Activated CD8-positive, alpha-beta T cell treated with anti-CD3 and anti-CD28 coated beads for 36 hours (primary cell): ENCODE measurements around the gene PLEKHA4. TPM values are rescaled to one million over a fixed set of nuclear protein-coding genes. Genes with fewer than 3 reads are reported as not detected.
"Not testable (repeated sequence)": the region's sequence is repeated elsewhere in the genome, so short reads cannot be mapped to it uniquely, and the experiment has no call there.

Source experiments
- ATAC-seq: fragments of 200-7000 bp; cut with Tn5 transposase; one replicate; pipeline ENCODE4 v1.10.0; 2021; ENCODE audit warnings: mild to moderate bottlenecking, moderate library complexity
- CTCF ChIA-PET: fragments of 350-600 bp; sonication (Branson Sonifier 250); formaldehyde crosslinking; loops from one replicate; lab custom pipeline; 2021; ENCODE audit warnings: antibody characterized with exemption; lab: Charles Lee
- POLR2A ChIA-PET: fragments of 350-600 bp; sonication (Branson Sonifier 250); formaldehyde crosslinking; loops from one replicate; lab custom pipeline; 2021; ENCODE audit warnings: antibody characterized with exemption; lab: Charles Lee
- DNase-seq: peaks from one replicate; pipeline ENCODE4 v3.0.0-alpha.2; 2020
- H3K27ac Mint-ChIP-seq: one replicate; pipeline ENCODE4 v1.8.0; 2021; ENCODE audit warnings: mild to moderate bottlenecking, mixed read lengths
- H3K27me3 Mint-ChIP-seq: one replicate; pipeline ENCODE4 v1.8.0; 2021; ENCODE audit warnings: mixed read lengths
- H3K36me3 Mint-ChIP-seq: one replicate; pipeline ENCODE4 v1.8.0; 2021; ENCODE audit warnings: low read depth, mixed read lengths
- H3K4me1 Mint-ChIP-seq: one replicate; pipeline ENCODE4 v1.8.0; 2021; ENCODE audit warnings: low read depth, mixed read lengths
- H3K4me3 Mint-ChIP-seq: one replicate; pipeline ENCODE4 v1.8.0; 2021; ENCODE audit warnings: mild to moderate bottlenecking, moderate library complexity, mixed read lengths
- H3K9me3 Mint-ChIP-seq: one replicate; pipeline ENCODE4 v1.8.0; 2021; ENCODE audit warnings: mixed read lengths
- CTCF ChIP-seq: fragments of 200-600 bp; IDR thresholded peaks from one replicate; pipeline ENCODE4 v1.8.0; 2022; ENCODE audit warnings: antibody characterized with exemption, mild to moderate bottlenecking
- intact Hi-C: fragments of 100-400 bp; cut with micrococcal nuclease; formaldehyde crosslinking; loops from one replicate; pipeline ENCODE4 v1.10.0; 2022
- total RNA-seq, 2 experiments: library from RNA; stranded (reverse); gene quantifications; one replicate each; pipeline ENCODE4 v1.2.3, GENCODE V29; 2021

The PLEKHA4 gene
- total RNA-seq, 2 experiments from 2014 or later = 9.4 to 9.7 TPM

DNA sequence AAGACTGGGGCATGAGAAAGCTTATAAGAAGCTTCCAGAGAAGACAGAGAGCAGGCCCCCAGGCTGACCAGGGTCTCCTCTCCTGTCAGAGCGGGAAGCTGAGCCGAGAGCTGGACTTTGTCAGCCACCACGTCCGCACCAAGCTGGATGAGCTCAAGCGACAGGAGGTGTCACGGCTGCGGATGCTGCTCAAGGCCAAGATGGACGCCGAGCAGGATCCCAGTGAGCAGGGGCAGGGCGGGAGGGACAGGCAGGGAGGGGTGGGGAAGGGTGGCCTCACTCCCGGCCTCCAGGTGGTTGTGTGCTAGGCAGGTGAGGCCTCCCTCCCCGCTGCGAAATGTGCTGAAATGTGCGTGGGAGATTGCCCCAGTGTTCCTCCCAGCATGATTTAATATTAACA lies 37.2 kb upstream of the PLEKHA4 start:
- no peak overlapping the region for H3K4me3 Mint-ChIP-seq
- no peak for TF ChIP-seq CTCF
- no peak overlapping the region for H3K27ac Mint-ChIP-seq
- no peaks in the 10 kb centered on the region for H3K27me3 Mint-ChIP-seq
- no peak for ATAC-seq
- peaks cover 48% of the 10 kb centered on the region for H3K36me3 Mint-ChIP-seq
- POLR2A ChIA-PET = no interaction called here
- DNase-seq = no peak
- H3K9me3 Mint-ChIP-seq = no peaks in the 10 kb centered on the region
- peaks cover 13% of the 10 kb centered on the region for H3K4me1 Mint-ChIP-seq
- intact Hi-C loops = no loop called here
- CTCF ChIA-PET = no interaction called here

DNA sequence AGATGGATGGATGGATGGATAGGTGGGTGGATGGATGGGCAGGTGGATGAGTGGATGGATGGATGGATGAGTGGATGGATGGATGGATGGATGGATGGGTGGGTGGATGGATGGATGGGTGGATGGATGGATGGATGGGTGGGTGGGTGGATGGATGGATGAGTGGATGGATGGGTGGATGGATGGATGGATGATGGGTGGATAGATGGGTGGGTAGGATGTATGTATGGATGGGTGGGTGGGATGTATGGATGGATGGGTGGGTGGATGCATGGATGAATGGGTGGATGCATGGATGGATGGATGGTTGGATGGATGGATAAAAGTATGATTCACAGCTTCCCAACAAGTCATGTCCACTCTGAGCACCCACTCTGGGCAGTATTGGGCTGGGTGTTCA lies 35.4 kb upstream of the PLEKHA4 start:
- peaks cover 40% of the 10 kb centered on the region for H3K36me3 Mint-ChIP-seq
- H3K27ac Mint-ChIP-seq, DNase-seq, CTCF ChIA-PET, ATAC-seq, H3K4me3 Mint-ChIP-seq, intact Hi-C loops, H3K9me3 Mint-ChIP-seq, H3K27me3 Mint-ChIP-seq: not testable (repeated sequence)
- peaks cover 19% of the 10 kb centered on the region for H3K4me1 Mint-ChIP-seq
- POLR2A ChIA-PET = interaction anchor here (1.0 kb wide), 1 partner anchor 28 kb away, joined by 3 read pairs; no protein-coding TSS in a partner anchor

DNA sequence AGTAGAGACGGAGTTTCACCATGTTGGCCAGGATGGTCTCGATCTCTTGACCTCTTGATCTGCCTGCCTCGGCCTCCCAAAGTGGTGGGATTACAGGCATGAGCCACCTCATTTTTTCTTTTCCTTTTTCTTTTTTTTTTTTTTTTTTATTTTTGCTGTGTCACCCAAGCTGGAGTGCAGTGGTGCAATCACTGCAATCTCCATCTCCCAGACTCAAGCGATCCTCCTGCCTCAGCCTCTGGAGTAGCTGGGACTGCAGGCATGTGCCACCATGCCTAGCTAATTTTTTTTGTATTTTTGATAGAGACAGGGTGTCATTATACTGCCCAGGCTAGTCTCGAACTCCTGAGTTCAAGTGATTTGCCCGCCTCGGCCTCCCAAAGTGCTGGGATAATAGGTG lies 33.9 kb upstream of the PLEKHA4 start:
- POLR2A ChIA-PET = interaction anchor here (0.7 to 2.0 kb wide), 2 partner anchors 11 to 17 kb away, joined by 3 to 5 read pairs; no protein-coding TSS in a partner anchor
- H3K4me3 Mint-ChIP-seq = not testable (repeated sequence)
- H3K27ac Mint-ChIP-seq = peak overlapping the region; percentile 37

DNA sequence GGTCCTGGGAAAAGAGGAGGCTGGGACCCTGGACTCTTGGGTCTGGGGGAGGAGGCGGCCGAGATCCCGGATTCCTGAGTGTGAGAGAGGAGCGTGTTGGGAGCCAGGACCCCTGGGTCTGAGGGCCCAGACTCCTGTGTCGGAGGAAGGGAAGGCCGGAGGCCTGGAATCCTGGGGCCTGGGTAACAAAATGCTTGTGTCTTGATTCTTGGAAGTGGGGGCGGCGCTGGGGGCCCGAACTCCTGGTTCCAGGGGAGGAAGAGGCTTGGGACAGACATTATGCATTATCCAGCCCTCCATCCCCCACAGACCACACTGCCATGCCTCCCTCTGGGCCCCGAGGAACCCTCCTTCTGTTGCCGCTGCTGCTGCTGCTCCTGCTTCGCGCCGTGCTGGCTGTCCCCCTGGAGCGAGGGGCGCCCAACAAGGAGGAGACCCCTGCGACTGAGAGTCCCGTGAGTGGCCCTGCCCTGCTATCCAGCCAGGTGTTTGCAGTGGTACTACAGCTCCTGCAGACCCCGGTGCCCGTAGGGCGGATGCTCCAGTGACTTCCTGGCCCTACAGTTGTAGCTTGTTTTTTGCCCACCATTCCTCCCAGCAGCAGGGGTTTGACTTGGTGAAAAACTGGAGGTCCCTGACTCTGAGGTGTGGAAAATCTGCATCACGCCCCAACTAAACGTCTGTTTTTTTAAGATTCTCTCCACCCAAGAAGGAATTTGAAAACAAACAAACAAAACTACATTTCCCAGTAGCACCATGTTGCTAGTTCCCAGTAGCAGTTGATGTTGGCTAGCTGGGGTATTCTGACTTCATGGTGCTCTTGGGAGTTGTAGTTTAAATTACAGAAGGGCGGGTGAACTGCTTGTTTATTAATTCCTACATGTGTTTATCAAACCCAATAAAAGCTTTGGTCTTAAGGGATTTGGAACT lies 32.3 kb upstream of the PLEKHA4 start:
- no peak for ATAC-seq
- Mint-ChIP-seq H3K4me1 (peaks cover 26% of the 10 kb centered on the region), H3K9me3 (no peaks in the 10 kb centered on the region), H3K27me3 (peaks cover 5% of the 10 kb centered on the region), H3K27ac (peak overlapping the region; percentile 96), H3K36me3 (peaks cover 30% of the 10 kb centered on the region), H3K4me3 (peak overlapping the region; percentile 95)
- intact Hi-C loops = no loop called here
- no peak for TF ChIP-seq CTCF
- peak; percentile 45 for DNase-seq
- POLR2A ChIA-PET = interaction anchor here (0.7 to 2.5 kb wide), 9 partner anchors 10 to 163 kb away, joined by 3 to 27 read pairs (median 4); partner anchors contain the start of gene FTL
- CTCF ChIA-PET = interaction anchor here (0.9 to 2.3 kb wide), 10 partner anchors 11 to 154 kb away, joined by 3 to 13 read pairs (median 4); partner anchors contain the start of genes GYS1, IZUMO1 and RUVBL2

More for the DNA sequence above, 33.9 kb upstream of the PLEKHA4 start:
- H3K4me1 Mint-ChIP-seq = peaks cover 19% of the 10 kb centered on the region
- ATAC-seq, H3K9me3 Mint-ChIP-seq, H3K27me3 Mint-ChIP-seq, intact Hi-C loops, DNase-seq: not testable (repeated sequence)
- H3K36me3 Mint-ChIP-seq = peaks cover 32% of the 10 kb centered on the region
- CTCF ChIA-PET = interaction anchor here (1.2 kb wide), 1 partner anchor 91 kb away, joined by 3 read pairs; the partner anchor contains the start of genes GYS1 and RUVBL2

- peak; percentile 100 for DNase-seq
- CTCF ChIA-PET = interaction anchor here (0.7 to 2.3 kb wide), 9 partner anchors 11 to 153 kb away, joined by 3 to 13 read pairs (median 4); partner anchors contain the start of genes GYS1, IZUMO1 and RUVBL2
- Mint-ChIP-seq H3K4me3 (peak within 1 kb of the TSS; percentile 95), H3K27me3 (peaks cover 7% of the 10 kb centered on the region), H3K27ac (peak within 1 kb of the TSS; percentile 96), H3K36me3 (peaks cover 24% of the 10 kb centered on the region), H3K9me3 (no peaks in the 10 kb centered on the region), H3K4me1 (peaks cover 30% of the 10 kb centered on the region)
- intact Hi-C loops = no loop called here
- POLR2A ChIA-PET = interaction anchor here (0.7 to 2.5 kb wide), 7 partner anchors 25 to 162 kb away, joined by 3 to 27 read pairs (median 4); partner anchors contain the start of gene FTL
- ATAC-seq = peak; percentile 93
- TF ChIP-seq CTCF = no peak
Observed at GRCh38 chr19:48899781-48900476, 31.5 kb upstream of the PLEKHA4 start, which contains the start of gene NUCB1. Gene NUCB1, plus strand, starts transcription at chr19:48900312. Its CDS starts 485 bp downstream, at chr19:48900797.

DNA sequence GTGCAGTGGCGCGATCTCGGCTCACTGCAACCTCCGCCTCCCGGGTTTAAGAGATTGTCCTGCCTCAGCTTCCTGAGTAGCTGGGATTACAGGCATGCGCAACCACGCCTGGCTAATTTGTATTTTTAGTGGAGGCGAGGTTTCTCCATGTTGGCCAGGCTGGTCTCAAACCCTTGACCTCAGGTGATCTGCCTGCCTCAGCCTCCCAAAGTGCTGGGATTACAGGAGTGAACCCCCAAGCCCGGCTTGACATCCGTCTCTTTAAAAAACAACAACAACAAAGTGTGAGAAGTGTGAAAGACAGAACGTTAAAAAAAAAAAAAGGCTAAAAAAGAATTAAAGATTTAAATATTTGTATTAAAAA lies 31.0 kb upstream of the PLEKHA4 start:
- DNase-seq, ATAC-seq, H3K9me3 Mint-ChIP-seq, intact Hi-C loops: not testable (repeated sequence)
- H3K27ac Mint-ChIP-seq = peak overlapping the region; percentile 96
- H3K4me1 Mint-ChIP-seq = peaks cover 33% of the 10 kb centered on the region
- peak overlapping the region; percentile 57 for H3K4me3 Mint-ChIP-seq
- ChIA-PET POLR2A (interaction anchor here (0.6 to 2.5 kb wide), 4 partner anchors 24 to 71 kb away, joined by 3 to 27 read pairs (median 6); partner anchors contain the start of gene FTL), CTCF (interaction anchor here (0.7 to 1.4 kb wide), 6 partner anchors 12 to 153 kb away, joined by 3 to 5 read pairs (median 3); partner anchors contain the start of gene IZUMO1)
- H3K36me3 Mint-ChIP-seq = peaks cover 19% of the 10 kb centered on the region
- peaks cover 11% of the 10 kb centered on the region for H3K27me3 Mint-ChIP-seq
